H1 (cell line): ENCODE data around the gene SLC51B. TPM values are rescaled to one million over a fixed set of nuclear protein-coding genes. Genes with fewer than 3 reads are reported as not detected.

Experiments used
- CTCF ChIA-PET: fragments of 300-600 bp; sonication (Branson Sonifier 250); formaldehyde crosslinking; loops from one replicate; lab custom pipeline; 2021; ENCODE audit not compliant: partially characterized antibody; lab: Charles Lee
- POLR2A ChIA-PET: fragments of 300-600 bp; sonication (Branson Sonifier 250); formaldehyde crosslinking; loops from one replicate; lab custom pipeline; 2021; ENCODE audit warnings: inconsistent platforms; ENCODE audit not compliant: partially characterized antibody; lab: Charles Lee
- DNase-seq, 2 experiments: peaks; one replicate each; pipeline versions ENCODE4 v3.0.0 to v3.0.0-alpha.2; 2010 to 2022; ENCODE audit warnings: low spot score in 2 of 2, low read depth in 1 of 2, mixed read lengths in 1 of 2
- FAIRE-seq: peaks from 2 replicates; lab custom pipeline; 2011; peaks lifted over from hg19 to GRCh38; lab: Jason Lieb, UNC
- H2AFZ ChIP-seq: 2 replicates; pipeline ENCODE4 v1.8.1; 2012; ENCODE audit warnings: low read length, inconsistent platforms
- H2AK5ac ChIP-seq: 2 replicates; pipeline ENCODE4 v1.6.1; 2013; ENCODE audit warnings: low read depth, low read length
- H2BK120ac ChIP-seq: replicated peaks from 2 replicates; pipeline ENCODE3; 2013; ENCODE audit warnings: low read depth, low read length, inconsistent platforms
- H2BK12ac ChIP-seq: 2 replicates; pipeline ENCODE4 v1.6.1; 2013; ENCODE audit warnings: low read depth, low read length
- H2BK15ac ChIP-seq: 2 replicates; pipeline ENCODE4 v1.6.1; 2013; ENCODE audit warnings: low read length
- H2BK20ac ChIP-seq: 2 replicates; pipeline ENCODE4 v1.6.1; 2013; ENCODE audit warnings: low read length
- H2BK5ac ChIP-seq: 2 replicates; pipeline ENCODE4 v1.6.1; 2013; ENCODE audit warnings: low read depth, low read length
- H3K14ac ChIP-seq: 2 replicates; pipeline ENCODE4 v1.6.1; 2013; ENCODE audit warnings: inconsistent platforms; ENCODE audit not compliant: insufficient read length
- H3K18ac ChIP-seq: 2 replicates; pipeline ENCODE4 v1.6.1; 2013; ENCODE audit warnings: low read length; ENCODE audit errors: extremely low read depth
- H3K23ac ChIP-seq: 2 replicates; pipeline ENCODE4 v1.6.1; 2013; ENCODE audit warnings: inconsistent platforms; ENCODE audit not compliant: insufficient read length
- H3K23me2 ChIP-seq: 2 replicates; pipeline ENCODE4 v1.6.1; 2013; ENCODE audit warnings: low read depth, low read length
- H3K27ac ChIP-seq: 2 replicates; pipeline ENCODE4 v1.6.1; 2011; ENCODE audit warnings: low read depth, low read length, inconsistent platforms
- H3K27me3 ChIP-seq, 4 experiments: replicated peaks in 1 of 4; 1 replicate in 1 of 4; 2 replicates in 3 of 4; pipeline versions ENCODE4 v1.6.1 to v1.8.1; 2011 to 2013; ENCODE audit warnings: low read length in 3 of 4, mild to moderate bottlenecking in 3 of 4, inconsistent platforms in 2 of 4, mixed read lengths in 2 of 4, moderate library complexity in 1 of 4; ENCODE audit not compliant: control insufficient read depth in 3 of 4, insufficient read depth in 3 of 4; ENCODE audit errors: extremely low read depth in 1 of 4
- H3K36me3 ChIP-seq, 4 experiments: 2 replicates each; pipeline versions ENCODE4 v1.6.1 to v1.8.1; 2011 to 2013; ENCODE audit warnings: mild to moderate bottlenecking in 4 of 4, low read length in 3 of 4, moderate library complexity in 2 of 4, control low read depth in 1 of 4, inconsistent platforms in 1 of 4; ENCODE audit not compliant: insufficient read depth in 4 of 4, control insufficient read depth in 2 of 4
- H3K4ac ChIP-seq: replicated peaks from 2 replicates; pipeline ENCODE3; 2013; ENCODE audit warnings: low read length, low read depth, mixed read lengths, inconsistent platforms; ENCODE audit not compliant: insufficient read length
- H3K4me1 ChIP-seq, 4 experiments: replicated peaks in 1 of 4; 1 replicate in 1 of 4; 2 replicates in 3 of 4; pipeline versions ENCODE4 v1.6.1 to v1.8.1; 2011 to 2013; ENCODE audit warnings: low read length in 3 of 4, inconsistent platforms in 2 of 4, mixed read lengths in 1 of 4; ENCODE audit not compliant: insufficient read depth in 4 of 4, control insufficient read depth in 3 of 4
- H3K4me2 ChIP-seq, 2 experiments: 2 replicates each; pipeline versions ENCODE4 v1.6.1 to v1.8.1; 2011 to 2013; ENCODE audit warnings: low read depth in 2 of 2, low read length in 2 of 2, control low read depth in 1 of 2, inconsistent platforms in 1 of 2, mild to moderate bottlenecking in 1 of 2; ENCODE audit not compliant: insufficient read depth in 1 of 2
- H3K4me3 ChIP-seq, 4 experiments: fragments of 200-600, 300-600 bp in 1 of 4; sonication (generic), shearing (Covaris generic), sonication (Bioruptor Twin) in 1 of 4; 2 replicates each; pipeline versions ENCODE4 v1.5.1 to v1.8.1; 2011 to 2016; ENCODE audit warnings: low read length in 4 of 4, low read depth in 3 of 4, control low read depth in 2 of 4, inconsistent platforms in 2 of 4, mild to moderate bottlenecking in 2 of 4, mixed read lengths in 1 of 4, moderate library complexity in 1 of 4; ENCODE audit not compliant: insufficient read depth in 2 of 4; ENCODE audit errors: extremely low read depth in 1 of 4
- H3K56ac ChIP-seq: replicated peaks from 2 replicates; pipeline ENCODE3; 2013; ENCODE audit warnings: low read depth, mild to moderate bottlenecking, mixed read lengths, low read length, inconsistent platforms; ENCODE audit not compliant: insufficient read length
- H3K79me1 ChIP-seq: 2 replicates; pipeline ENCODE4 v1.6.1; 2013; ENCODE audit warnings: low read depth, low read length, control low read depth
- H3K79me2 ChIP-seq, 2 experiments: 2 replicates each; pipeline versions ENCODE4 v1.6.1 to v1.8.1; 2012 to 2013; ENCODE audit warnings: low read length in 2 of 2, mild to moderate bottlenecking in 2 of 2, inconsistent platforms in 1 of 2; ENCODE audit not compliant: insufficient read depth in 2 of 2, control insufficient read depth in 1 of 2
- H3K9ac ChIP-seq, 4 experiments: replicated peaks in 1 of 4; 1 replicate in 1 of 4; 2 replicates in 3 of 4; pipeline versions ENCODE4 v1.6.1 to v1.8.1; 2011 to 2013; ENCODE audit warnings: low read depth in 3 of 4, low read length in 3 of 4, control low read depth in 2 of 4, mild to moderate bottlenecking in 2 of 4, moderate library complexity in 2 of 4, inconsistent platforms in 1 of 4; ENCODE audit errors: extremely low read depth in 1 of 4
- H3K9me3 ChIP-seq, 2 experiments: 2 replicates each; pipeline versions ENCODE4 v1.6.1 to v1.8.1; 2012 to 2013; ENCODE audit warnings: mild to moderate bottlenecking in 2 of 2, moderate library complexity in 2 of 2, control low read depth in 1 of 2, inconsistent platforms in 1 of 2, low read depth in 1 of 2, low read length in 1 of 2, mixed read lengths in 1 of 2; ENCODE audit not compliant: insufficient read depth in 2 of 2
- H4K20me1 ChIP-seq, 2 experiments: replicated peaks in 1 of 2; 2 replicates each; pipeline versions ENCODE3 to v1.8.1; 2011 to 2013; ENCODE audit warnings: inconsistent platforms in 2 of 2, low read length in 2 of 2, mild to moderate bottlenecking in 1 of 2; ENCODE audit not compliant: insufficient read depth in 2 of 2, control insufficient read depth in 1 of 2
- H4K5ac ChIP-seq: 2 replicates; pipeline ENCODE4 v1.6.1; 2013; ENCODE audit warnings: low read length, low read depth, mixed read lengths, inconsistent platforms; ENCODE audit not compliant: insufficient read length
- H4K8ac ChIP-seq: 2 replicates; pipeline ENCODE4 v1.8.0; 2013; ENCODE audit warnings: mild to moderate bottlenecking, moderate library complexity, low read length, inconsistent platforms; ENCODE audit not compliant: insufficient read depth; ENCODE audit errors: extremely low read depth
- H4K91ac ChIP-seq: replicated peaks from 2 replicates; pipeline ENCODE3; 2013; ENCODE audit warnings: low read length, mixed read lengths, inconsistent platforms; ENCODE audit not compliant: insufficient read length
- RAD21 ChIP-seq, 2 experiments: IDR thresholded peaks in 1 of 2; conservative IDR thresholded peaks in 1 of 2; 2 replicates each; pipeline ENCODE4 v1.6.1; 2011; ENCODE audit warnings: low read depth in 2 of 2, low read length in 2 of 2, improper control_type of control experiment in 1 of 2, inconsistent platforms in 1 of 2, mild to moderate bottlenecking in 1 of 2, moderate library complexity in 1 of 2
- SP4 ChIP-seq: IDR thresholded peaks from 2 replicates; pipeline ENCODE4 v1.6.1; 2012; ENCODE audit warnings: low read length, inconsistent platforms
- WGBS, 2 experiments: shearing (Covaris generic) in 1 of 2; methylation state at CpG; one replicate each; pipeline versions ENCODE4 v1.1.6 to v1.1.7; 2013 to 2015; ENCODE audit warnings: low lambda C conversion rate in 2 of 2, mixed read lengths in 2 of 2, inconsistent platforms in 1 of 2, low coverage in 1 of 2, missing lambda C conversion rate in 1 of 2; ENCODE audit not compliant: insufficient replicate concordance in 2 of 2, insufficient coverage in 1 of 2, insufficient read length in 1 of 2; ENCODE audit errors: extremely low coverage in 1 of 2, missing lambda C conversion rate in 1 of 2; 5-methylcytosine and 5-hydroxymethylcytosine counted together
- polyA plus RNA-seq, 7 experiments: library from polyadenylated mRNA; depleted of rRNA in 3 of 7; stranded (reverse) in 5 of 7; unstranded in 2 of 7; fragments of >200 nt in 5 of 7; fragments of 200-250 nt in 2 of 7; gene quantifications; 1 replicate in 5 of 7; 2 replicates in 1 of 7; 4 replicates in 1 of 7; pipeline versions ENCODE4 v1.2.1 to v1.2.3, GENCODE V29; 2011 to 2013; ENCODE audit warnings: missing spikeins in 2 of 7, mixed read lengths in 2 of 7
- total RNA-seq: library from RNA; stranded (reverse); fragmentation: NEBNext Ultra II Directional; extraction: Animal tissue kit (Norgen Biotek cat#: 25700); gene quantifications from 2 replicates; pipeline ENCODE4 v1.2.1, GENCODE V29; 2021

The SLC51B gene
- total and polyA plus RNA-seq, 2 of the 8 experiments (the other 6 are each of a cell fraction or from before 2014, with no cell fraction given) = not detected

- no peak overlapping the region for H3K23ac ChIP-seq
- H3K4ac ChIP-seq = no peak overlapping the region
- no peak overlapping the region for H2BK15ac ChIP-seq
- no peak for DNase-seq
- no peak overlapping the region for H2BK12ac ChIP-seq
- peaks cover 0 to 6% (median 1%) of the 10 kb centered on the region in 4 experiments; a peak in 3 of 7 replicates for H3K27me3 ChIP-seq
- 60% methylated on average over 3 of the region's 3 CpGs; no CpG with 5 or more reads in 1 of the 2 experiments for WGBS, 2 experiments
- peak overlapping the region in 1 of 4 experiments; percentile 71; a peak in 2 of 8 replicates for H3K4me3 ChIP-seq
- H3K79me1 ChIP-seq = peaks cover 3% of the 10 kb centered on the region; the same call in 1 of the 2 replicates
- no peak overlapping the region for H2AFZ ChIP-seq
- TF ChIP-seq SP4 (no peak), RAD21 (IDR thresholded peaks at IDR 0.05 in 1 of 2, conservative IDR thresholded peaks at IDR 0.05 in 1 of 2; ENCODE audit: low read depth in 2 of 2, low read length in 2 of 2) (no peak)
- TF ChIP-seq, all 59 proteins: peak for 0
- no peaks in the 10 kb centered on the region for H4K20me1 ChIP-seq
- no peak overlapping the region for H3K27ac ChIP-seq
- CTCF ChIA-PET = interaction anchor here (0.6 to 33.2 kb wide), 9 partner anchors 8 to 1257 kb away, joined by 3 to 1213 read pairs (median 5); partner anchors contain the start of genes KBTBD13, RASL12 and SLC51B
- H2BK20ac ChIP-seq = no peak overlapping the region
- H3K18ac ChIP-seq = no peak overlapping the region
- no peak overlapping the region for H4K5ac ChIP-seq
- no peaks in the 10 kb centered on the region for H3K9me3 ChIP-seq
- H4K8ac ChIP-seq = no peak overlapping the region
- no peak overlapping the region for H3K9ac ChIP-seq
- FAIRE-seq = peak; percentile 36
- H3K56ac ChIP-seq = no peak overlapping the region
- H3K4me1 ChIP-seq = peaks cover under 1 to 12% (median 4%) of the 10 kb centered on the region in 4 experiments; a peak in 3 of 7 replicates
- peak overlapping the region; percentile 82 to 90; a peak in 3 of 4 replicates for H3K4me2 ChIP-seq
- no peaks in the 10 kb centered on the region for H3K79me2 ChIP-seq
- H4K91ac ChIP-seq = no peak overlapping the region
- H2BK120ac ChIP-seq = no peak overlapping the region
- no peak overlapping the region for H3K14ac ChIP-seq
- no peak overlapping the region for H2AK5ac ChIP-seq
- no peak overlapping the region for H2BK5ac ChIP-seq
- no peaks in the 10 kb centered on the region for H3K36me3 ChIP-seq
- H3K23me2 ChIP-seq = peaks cover 6% of the 10 kb centered on the region; the same call in 1 of the 2 replicates
- POLR2A ChIA-PET = interaction anchor here (1.4 to 8.0 kb wide), 3 partner anchors 12 to 239 kb away, joined by 3 to 93 read pairs (median 4); partner anchors contain the start of genes KBTBD13 and RNU5B-1
Measured at GRCh38 chr15:65066001-65066634, 20.9 kb downstream of the SLC51B start.
